Anterior cingulate cortex (tissue), 58 donors: ENCODE measurements around the gene KLF12.

Source experiments
- DNase-seq, 58 donors: peaks; one replicate each; lab custom pipeline; 2025; lab: John Stamatoyannopoulos, UW

Gene KLF12

DNA sequence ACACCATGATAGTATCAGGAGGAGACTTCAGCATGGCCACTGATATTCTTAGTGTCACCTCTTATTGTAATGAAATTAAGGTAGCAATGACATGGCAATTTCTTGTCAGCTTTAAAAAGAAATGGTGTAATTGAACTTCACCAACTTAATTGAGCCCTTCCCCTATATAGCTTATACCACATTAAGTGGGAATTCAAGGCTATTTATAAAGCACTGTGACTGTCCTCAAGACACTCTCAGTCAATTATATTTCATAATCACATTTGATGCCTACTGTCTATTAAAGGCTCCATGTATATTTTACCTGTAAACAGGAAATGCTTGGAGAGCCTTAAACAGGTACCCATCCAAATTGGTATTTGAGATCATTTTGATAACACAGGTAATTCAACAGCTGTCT lies 28.3 kb downstream of the KLF12 start:
- DNase-seq = no peak

DNA sequence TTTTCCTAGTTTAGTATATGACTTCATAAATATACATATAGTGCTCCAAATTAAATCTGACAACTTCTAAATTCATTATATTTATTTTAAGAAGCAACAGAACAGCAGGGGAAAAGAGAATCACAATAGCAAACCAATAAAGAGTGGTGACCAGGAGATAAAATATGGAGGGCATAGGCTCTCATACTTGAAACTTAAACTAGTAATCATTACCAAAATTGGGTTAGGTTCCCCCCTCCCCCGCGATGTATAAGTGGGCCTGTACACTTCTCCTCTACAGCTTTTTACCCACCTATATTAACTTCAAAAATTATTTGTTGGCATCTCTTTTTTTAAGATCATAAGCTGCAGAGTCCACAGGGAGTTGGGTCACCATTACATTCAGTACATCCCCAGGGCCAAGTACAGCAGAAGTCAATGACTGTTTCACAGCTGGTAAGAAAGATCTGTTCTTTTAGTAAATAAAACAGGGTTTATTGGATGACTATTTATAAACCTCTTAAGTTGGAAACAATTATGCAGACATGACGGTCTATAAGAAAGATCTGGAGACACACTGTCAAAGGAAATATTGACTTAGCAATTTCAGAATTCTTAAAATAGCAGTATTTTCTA lies 29.4 kb downstream of the KLF12 start:
- DNase-seq = no peak

DNA sequence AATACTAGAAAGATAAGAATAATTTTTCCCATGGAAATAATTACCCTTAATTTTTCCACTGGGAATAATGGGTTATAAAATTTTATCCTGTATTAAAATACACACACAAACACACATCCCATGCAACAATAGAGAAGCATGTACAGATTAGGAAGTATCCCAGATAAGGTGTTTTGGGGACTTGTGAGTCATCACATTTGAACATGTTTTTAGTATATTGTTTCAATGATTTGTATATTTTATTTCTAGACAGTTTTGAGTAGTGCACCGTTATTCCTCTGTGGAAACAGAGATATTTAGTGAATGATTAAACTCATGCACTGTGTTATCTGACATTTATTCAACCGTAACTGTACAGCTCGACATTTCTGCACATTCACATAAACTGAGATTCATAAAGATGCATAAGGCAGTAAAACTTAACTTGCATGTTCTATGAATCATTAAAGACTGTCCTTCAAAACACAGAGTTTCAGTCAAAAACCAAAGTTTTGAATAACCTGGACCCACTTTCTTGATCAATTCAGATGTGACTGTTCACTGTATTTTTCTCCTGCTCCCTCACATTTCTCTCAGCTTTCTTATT lies 30.1 kb downstream of the KLF12 start:
- DNase-seq = no peak

DNA sequence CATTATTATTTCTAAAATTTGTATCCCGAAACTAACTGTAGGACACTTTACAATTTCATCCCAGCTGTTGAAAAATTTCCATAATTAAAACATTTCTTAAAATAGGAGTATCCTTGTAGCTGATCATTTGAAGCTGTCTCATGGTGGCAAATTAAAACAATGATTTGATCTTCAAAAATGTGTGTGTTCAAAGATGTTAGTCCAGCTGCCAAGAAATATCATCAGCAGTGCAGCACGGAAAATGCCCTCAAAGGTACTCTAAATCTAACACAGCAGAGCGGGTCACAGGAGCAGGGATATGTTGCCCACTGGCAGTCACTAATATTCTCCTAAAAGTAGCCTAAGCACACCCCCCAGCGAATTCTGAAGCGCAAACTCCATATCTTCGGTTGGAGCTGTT lies 31.0 kb downstream of the KLF12 start:
- no peak for DNase-seq

DNA sequence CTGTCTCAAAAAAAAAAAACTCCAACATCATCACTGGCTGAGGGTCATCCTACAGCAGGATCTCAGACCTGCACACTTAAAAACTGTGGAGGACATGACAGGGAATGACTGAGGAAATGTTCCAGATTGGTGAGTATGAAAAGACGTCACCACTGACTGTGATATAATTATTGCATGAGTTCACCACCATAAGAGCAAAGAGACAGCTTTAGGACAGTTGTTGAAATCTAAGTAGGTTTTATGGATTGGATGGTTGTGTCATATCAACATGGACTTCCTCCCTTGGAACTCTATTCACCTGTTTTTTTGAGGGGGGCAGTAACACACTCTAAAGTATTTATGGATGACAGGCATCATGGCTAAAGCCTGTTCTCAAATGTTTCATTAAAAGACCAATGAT lies 31.5 kb downstream of the KLF12 start:
- DNase-seq = no peak

DNA sequence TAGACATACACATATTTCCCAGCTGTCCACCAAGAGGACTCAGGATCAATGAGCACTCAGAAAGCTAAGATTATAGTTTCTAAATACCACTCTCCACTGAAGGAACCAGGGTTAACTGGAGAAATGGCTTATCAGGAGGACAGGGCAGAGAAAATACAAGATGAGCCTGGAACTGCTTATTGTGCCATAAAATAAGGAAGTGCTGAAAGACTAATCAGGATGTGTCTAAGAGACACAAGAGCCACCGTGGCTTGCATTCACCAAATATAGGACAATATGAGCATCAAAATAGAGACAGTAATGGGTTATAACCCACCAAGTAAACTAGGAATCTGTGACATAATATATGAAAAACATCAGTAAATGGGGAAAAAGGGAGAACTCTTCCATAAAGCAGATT lies 32.8 kb downstream of the KLF12 start:
- DNase-seq = no peak

DNA sequence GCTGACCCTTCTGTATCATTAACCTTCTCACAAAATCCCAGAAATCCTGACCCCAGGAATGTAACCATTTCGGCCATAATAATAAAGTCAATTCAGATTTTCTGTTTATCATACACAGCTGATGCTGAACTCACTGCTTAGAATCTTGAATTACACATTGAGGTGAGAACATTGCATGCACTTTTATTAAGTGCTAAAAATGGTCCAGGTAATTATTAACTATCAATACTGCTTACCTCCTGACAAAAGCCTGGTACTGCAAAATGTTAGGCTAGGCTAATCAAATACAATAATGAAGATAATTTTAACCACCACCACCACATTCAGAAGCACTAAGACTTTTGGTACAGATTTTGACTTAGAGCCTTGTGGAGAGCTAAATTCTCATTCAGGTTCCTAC lies 36.1 kb downstream of the KLF12 start:
- no peak for DNase-seq

DNA sequence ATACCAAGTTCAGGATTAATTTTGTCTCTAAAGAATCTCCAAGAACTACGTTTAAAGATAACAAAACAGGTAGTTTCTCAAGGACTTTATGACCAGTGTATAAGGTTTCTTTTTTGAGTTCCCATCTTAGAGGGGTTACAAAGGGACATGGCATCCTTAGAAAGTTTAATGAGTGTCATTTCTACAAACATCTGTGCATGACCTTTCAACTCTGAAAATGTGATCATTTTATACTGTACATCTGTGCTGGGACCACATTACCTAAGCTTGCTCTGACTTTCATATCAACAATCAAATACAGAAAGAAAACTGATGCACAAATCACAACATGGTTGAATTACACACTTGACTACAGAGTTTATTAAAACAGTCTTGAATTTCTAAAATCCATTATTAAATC lies 37.1 kb downstream of the KLF12 start:
- DNase-seq = no peak

DNA sequence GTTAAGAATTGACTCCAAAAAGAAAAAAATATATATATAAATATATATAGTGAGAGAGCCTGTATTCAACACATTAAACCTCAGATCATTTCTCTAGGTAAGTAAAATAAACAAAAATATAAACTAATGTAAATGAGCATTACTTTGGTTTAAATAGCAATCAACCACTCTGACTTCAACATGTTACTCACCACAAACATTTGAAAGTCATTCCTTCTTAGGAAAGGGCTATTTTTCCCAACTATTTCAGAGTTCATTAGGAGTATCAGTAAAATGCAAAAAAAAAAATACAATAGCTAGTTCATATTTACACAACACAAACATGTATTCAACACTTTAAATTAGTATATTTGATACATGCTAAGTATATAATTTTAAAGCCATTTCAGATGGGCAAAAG lies 40.5 kb downstream of the KLF12 start:
- DNase-seq = no peak

DNA sequence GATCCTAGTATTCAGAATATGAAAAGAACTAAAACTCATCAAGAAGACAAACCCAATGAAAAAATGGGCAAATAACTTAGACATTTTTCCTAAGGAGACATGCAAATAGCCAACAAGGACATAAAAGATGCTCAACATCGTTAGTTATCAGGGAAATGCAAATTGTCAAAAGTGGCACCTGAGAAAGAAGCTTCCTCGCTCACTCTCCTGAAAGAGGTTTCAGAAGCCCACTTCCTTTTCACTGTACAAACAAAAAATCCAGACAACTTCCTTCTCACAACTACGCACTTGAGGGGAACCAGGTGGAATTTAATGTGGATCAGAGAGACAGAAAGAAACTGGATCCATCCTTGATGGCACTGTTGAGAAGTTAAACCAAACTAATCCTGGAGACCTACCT lies 41.5 kb downstream of the KLF12 start:
- DNase-seq = no peak

DNA sequence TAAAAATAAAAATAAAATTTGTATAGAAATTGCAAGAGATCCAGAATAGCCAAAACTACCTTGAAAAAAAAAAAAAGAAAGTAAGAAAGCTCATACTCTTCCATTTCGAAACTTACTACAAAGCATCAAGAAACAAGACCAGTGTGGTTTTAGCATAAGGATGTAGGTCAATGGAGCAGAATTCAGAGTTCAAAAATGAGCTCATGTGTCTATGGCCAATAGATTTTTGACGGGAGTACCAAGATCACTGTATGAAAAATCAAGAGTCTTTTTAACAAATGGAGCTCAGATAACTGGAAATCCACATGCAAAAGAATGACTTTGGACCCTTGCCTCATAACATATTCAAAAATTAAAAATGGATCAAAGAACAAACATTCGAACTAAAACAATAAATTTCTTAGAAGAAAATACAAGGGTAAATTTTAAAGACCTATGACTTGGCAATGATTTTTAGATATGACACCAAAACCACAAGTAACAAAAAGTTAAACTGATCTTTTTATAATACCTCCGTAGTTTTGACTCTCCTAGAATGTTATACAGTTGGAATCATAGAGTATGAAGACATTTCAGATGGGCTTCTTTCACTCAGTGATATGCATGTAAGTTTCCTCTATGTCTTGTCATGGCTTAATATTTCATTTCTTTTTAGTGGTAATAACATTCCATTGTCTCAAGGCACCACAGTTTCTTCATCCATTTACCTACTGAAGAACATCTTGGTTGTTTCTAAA lies 43.2 kb downstream of the KLF12 start:
- no peak for DNase-seq

DNA sequence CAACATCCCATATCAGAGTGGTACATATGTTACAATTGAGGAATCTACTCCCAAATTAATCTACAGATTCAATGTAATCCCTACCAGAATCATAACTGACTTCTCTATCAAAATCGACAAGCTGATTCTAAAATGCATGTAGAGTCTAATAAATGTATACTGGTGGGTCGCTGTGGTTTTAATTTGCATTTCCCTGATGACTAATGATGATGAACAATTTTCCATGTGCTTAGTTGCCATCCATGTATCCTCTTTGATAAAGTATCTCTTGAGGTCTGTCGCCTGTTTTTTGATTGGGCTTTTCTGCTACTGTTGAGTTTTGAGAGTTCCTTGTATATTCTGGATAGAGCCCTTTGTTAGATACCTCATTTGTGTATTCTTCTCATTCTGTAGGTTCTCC lies 43.8 kb downstream of the KLF12 start:
- DNase-seq = no peak

DNA sequence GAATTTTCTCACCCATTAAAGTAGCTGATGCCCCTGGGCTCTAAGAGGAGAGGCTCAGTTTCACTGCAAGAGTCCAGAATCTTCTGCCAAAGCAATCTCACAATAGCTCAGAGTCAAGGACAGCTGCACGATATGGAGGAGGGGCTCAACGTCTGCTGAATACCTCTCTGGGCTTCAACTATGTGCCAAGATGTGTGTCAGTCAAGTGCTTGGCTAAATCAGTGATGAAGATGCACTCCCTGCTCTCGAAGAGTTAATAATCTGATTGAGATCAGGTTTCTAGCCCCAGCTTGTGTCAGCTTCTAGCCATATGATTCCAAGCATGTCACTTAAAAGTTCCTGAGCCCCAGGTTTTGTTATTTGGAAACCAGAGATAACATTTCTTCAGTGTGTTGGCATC lies 46.8 kb downstream of the KLF12 start:
- DNase-seq = no peak
